Mammary epithelial cell (primary cell): Measurements from ENCODE around the gene PIK3CG.

Source experiments
- EZH2 ChIP-seq: IDR thresholded peaks from 2 replicates; pipeline ENCODE4 v1.6.1; 2012; ENCODE audit warnings: low read length, inconsistent platforms, borderline replicate concordance
- TF ChIP-seq, protein P1 (sequence below), 2 donors: IDR thresholded peaks in 1 of 2; conservative IDR thresholded peaks in 1 of 2; 2 replicates each; pipeline ENCODE4 v1.5.1; 2011 to 2012; ENCODE audit warnings: inconsistent platforms in 2 of 2, low read length in 2 of 2, mild to moderate bottlenecking in 2 of 2, control low read depth in 1 of 2, low read depth in 1 of 2; ENCODE audit not compliant: insufficient read depth in 1 of 2; ENCODE audit errors: extremely low read depth in 1 of 2

DNA sequence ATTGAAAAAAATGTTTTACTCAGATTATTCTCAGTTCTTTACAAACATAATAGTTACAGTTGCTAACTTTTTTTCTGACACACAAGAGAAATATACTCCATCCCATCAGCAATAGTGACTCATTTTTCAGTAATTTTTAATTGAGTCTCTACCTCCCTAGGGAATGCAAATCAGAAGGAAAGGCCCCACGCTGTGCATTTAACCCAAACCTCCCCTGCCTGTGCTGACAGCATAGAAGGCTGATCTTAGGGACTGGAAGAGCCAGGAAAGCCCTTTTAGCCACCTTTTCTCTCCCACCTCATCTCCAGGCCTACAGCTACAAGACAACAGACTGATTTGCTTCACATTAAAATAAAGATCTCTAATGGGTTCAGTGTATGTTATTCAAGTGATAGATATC lies 24.7 kb upstream of the PIK3CG start:
- TF ChIP-seq, protein P1, sequence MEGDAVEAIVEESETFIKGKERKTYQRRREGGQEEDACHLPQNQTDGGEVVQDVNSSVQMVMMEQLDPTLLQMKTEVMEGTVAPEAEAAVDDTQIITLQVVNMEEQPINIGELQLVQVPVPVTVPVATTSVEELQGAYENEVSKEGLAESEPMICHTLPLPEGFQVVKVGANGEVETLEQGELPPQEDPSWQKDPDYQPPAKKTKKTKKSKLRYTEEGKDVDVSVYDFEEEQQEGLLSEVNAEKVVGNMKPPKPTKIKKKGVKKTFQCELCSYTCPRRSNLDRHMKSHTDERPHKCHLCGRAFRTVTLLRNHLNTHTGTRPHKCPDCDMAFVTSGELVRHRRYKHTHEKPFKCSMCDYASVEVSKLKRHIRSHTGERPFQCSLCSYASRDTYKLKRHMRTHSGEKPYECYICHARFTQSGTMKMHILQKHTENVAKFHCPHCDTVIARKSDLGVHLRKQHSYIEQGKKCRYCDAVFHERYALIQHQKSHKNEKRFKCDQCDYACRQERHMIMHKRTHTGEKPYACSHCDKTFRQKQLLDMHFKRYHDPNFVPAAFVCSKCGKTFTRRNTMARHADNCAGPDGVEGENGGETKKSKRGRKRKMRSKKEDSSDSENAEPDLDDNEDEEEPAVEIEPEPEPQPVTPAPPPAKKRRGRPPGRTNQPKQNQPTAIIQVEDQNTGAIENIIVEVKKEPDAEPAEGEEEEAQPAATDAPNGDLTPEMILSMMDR (conservative IDR thresholded peaks at IDR 0.05 in 1 of 2, IDR thresholded peaks at IDR 0.05 in 1 of 2; ENCODE audit: extremely low read depth in 1 of 2, insufficient read depth in 1 of 2, low read depth in 1 of 2, low read length in 2 of 2), result no peak
- no peak for TF ChIP-seq EZH2
